HFF-Myc (cell line): Measurements from ENCODE around the gene POLR2A.
A peak's percentile ranks its signal among the peaks of the same experiment; 100 is the strongest.
"Not testable (repeated sequence)": the region's sequence is repeated elsewhere in the genome, so short reads cannot be mapped to it uniquely, and the experiment has no call there.

Experiments used
- DNase-seq: peaks from one replicate; pipeline ENCODE4 v3.0.0-alpha.2; 2011; ENCODE audit warnings: low read depth; ENCODE audit errors: extremely low read depth
- H3K4me3 ChIP-seq: replicated peaks from 2 replicates; pipeline ENCODE4 v1.5.1; 2011; ENCODE audit warnings: low read depth, mild to moderate bottlenecking, control low read depth, low read length
- TF ChIP-seq, protein P1 (sequence below): IDR thresholded peaks from 2 replicates; pipeline ENCODE4 v1.5.1; 2012; ENCODE audit warnings: mild to moderate bottlenecking, low read depth, low read length, control low read depth; ENCODE audit errors: missing control alignments

Gene POLR2A

DNA sequence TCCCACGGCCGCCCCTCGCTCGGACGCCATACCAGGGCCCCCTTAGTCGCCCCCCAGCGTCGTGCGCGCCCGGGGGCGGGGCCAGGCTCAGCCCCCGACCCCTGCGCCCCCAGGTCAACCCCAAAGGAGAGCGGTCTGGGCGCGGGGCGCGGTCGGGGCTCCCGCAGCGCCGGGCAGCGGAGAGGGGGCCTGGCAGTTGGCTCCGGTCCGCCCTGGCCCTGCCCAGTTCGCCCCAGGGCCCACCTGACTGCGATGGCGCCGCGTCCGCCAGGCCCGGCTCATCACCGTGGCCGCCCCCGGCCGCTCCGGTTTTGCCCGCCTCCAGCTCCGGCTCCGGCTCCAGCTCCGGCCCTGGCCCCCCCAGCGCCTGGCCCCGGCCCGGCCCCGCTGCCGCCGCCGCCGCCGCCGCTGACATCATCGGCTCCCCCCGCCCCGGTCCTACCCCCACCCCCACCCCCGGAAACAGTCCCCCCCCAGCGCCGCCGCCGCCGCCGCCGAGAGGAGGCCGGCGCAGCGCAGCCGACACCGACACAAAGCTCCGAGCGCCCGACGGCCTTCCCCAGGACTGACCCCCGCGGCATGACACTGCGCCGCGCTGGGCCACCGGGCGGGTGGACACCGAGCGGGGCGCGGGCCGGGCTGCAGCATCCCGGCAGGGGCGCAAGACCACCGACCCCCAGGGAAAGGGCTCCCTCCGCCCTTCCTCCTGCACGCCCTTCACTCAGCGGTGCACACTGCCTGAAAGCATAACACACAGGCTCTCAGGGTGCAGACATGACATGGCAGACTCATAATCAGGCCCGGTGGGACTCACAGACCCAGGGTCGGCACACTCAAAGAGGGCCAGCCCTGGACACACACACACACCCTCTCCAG, 4.7 kb upstream of the POLR2A start, which contains the start of gene ZBTB4:
ZBTB4 (minus strand) TSS at position 419 of the 876 bp plus-strand sequence. CDS start 12,830 bp downstream, outside the sequence.
- no peak for DNase-seq
- peak within 1 kb of the TSS; percentile 72 for H3K4me3 ChIP-seq
- TF ChIP-seq, protein P1, sequence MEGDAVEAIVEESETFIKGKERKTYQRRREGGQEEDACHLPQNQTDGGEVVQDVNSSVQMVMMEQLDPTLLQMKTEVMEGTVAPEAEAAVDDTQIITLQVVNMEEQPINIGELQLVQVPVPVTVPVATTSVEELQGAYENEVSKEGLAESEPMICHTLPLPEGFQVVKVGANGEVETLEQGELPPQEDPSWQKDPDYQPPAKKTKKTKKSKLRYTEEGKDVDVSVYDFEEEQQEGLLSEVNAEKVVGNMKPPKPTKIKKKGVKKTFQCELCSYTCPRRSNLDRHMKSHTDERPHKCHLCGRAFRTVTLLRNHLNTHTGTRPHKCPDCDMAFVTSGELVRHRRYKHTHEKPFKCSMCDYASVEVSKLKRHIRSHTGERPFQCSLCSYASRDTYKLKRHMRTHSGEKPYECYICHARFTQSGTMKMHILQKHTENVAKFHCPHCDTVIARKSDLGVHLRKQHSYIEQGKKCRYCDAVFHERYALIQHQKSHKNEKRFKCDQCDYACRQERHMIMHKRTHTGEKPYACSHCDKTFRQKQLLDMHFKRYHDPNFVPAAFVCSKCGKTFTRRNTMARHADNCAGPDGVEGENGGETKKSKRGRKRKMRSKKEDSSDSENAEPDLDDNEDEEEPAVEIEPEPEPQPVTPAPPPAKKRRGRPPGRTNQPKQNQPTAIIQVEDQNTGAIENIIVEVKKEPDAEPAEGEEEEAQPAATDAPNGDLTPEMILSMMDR = no peak

DNA sequence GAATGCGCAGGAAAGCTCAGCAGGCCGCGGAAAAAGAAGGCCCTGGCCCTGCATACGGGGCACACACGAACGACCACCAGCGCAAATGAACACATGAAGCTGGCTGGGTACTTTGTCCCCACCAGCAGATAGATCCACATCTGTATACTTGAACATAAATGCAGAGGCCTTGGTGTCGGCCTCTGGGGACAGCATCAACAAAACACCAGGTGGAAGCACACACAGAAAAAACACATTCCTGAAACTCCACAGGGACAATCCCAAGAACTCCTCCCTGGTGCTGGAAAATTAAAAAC, 4.1 kb upstream of the POLR2A start:
- DNase-seq = no peak
- TF ChIP-seq, protein P1 = no peak
- H3K4me3 ChIP-seq = peak overlapping the region; percentile 72

DNA sequence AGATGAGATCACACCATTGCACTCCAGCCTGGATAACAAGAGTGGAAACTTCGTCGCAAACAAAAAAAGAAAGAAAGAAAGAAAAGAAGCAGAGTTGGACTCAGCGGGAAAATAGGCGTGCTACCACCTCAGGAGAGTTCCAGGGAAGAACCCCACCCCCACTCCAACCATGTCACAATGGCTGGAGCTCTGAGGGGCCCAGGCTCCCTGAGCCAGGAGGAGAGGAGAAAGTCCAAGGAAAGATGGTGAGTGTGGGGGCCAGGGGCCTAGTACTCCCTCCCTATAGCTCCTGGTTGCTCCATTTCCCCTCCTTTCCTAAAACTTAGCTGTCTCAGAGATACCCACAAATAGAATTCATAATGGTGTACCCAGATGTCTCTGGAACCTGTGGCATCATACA, 2.9 kb upstream of the POLR2A start, which contains the start of gene SLC35G6:
SLC35G6 (plus strand) TSS at position 172 of the 400 bp plus-strand sequence; CDS start at position 243, 71 bp downstream.
- DNase-seq, H3K4me3 ChIP-seq: not testable (repeated sequence)

DNA sequence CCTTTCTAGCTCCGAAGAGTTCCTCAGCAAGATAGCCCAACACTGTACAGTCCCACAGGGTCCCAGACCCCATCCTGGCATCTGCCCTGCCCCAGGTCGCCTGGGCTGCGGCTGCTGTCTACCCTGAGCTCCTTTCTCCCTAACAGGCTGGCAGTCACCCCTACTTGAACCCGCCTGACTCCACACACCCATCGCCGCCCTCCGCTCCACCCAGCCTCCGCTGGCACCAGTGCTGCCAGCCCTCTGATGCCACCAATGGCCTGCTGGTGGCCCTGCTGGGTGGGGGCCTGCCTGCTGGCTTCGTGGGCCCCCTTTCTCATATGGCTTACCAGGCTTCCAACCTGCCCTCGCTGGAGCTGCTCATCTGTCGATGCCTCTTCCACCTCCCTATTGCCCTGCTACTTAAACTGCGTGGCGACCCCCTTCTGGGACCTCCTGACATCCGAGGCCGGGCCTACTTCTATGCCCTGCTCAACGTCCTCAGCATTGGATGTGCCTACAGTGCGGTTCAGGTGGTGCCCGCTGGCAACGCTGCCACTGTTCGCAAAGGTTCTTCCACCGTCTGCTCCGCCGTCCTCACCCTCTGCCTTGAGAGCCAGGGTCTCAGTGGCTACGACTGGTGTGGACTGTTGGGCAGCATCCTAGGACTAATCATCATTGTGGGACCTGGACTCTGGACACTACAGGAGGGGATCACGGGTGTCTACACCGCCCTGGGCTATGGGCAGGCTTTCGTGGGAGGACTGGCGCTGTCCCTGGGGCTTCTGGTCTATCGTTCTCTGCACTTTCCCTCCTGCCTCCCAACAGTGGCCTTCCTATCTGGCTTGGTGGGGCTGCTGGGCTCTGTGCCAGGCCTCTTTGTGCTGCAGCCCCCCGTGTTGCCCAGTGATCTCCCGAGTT, 2.1 kb upstream of the POLR2A start:
- H3K4me3 ChIP-seq, DNase-seq: not testable (repeated sequence)

DNA sequence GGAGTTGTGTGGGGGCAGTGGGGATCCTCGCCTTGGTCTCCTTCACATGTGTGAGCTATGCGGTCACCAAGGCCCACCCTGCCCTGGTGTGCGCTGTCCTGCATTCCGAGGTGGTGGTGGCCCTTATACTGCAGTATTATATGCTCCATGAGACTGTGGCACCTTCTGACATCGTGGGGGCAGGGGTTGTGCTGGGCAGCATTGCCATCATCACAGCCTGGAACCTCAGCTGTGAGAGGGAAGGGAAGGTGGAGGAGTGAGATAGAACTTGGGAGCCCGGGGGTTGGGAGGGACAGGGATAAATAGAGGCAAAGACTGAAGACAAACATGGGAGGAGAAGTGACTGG, 1.5 kb upstream of the POLR2A start:
- DNase-seq = not testable (repeated sequence)
- peak overlapping the region; percentile 71 for H3K4me3 ChIP-seq

DNA sequence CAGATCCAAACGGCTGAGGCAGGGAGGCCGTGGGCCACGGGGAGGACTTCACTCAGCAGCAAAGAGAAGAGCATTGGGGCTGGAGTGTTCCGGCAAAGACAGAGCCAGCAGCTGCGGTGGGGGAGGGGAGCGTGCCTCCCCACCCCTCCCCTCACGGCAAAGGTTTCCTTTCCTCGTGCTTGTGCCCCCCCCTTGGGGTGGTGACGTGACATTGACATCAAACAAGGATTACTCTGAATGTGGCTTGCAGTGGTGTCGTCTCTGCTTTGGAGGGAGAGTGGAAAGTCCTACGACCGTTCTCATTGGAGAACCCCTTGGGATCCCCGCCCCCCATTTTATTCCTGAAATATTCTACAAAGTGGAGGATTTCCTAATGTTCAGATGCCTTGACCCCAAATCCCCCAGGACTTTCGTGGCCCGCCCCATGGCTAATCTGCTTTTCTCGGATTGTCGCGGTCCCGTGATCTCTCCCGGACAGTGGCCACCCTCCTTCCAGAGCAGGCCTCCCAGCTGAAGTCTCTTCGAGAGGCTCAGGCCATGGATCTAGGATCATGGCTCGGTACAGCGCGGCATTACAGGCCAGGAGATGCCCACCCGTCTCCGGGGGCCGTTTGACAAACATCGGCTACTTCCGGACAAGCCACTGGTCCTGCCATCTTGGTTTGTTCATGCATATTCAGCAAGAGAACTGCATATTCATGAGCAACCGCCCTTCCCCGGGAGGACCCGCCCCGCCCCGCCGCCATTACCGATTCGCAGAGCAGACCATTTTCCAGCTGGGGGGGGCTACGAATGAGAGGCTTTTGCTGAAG, 705 bp upstream of the POLR2A start:
- TF ChIP-seq, protein P1 = no peak
- H3K4me3 ChIP-seq = peak overlapping the region; percentile 71
- peak; percentile 72 for DNase-seq

DNA sequence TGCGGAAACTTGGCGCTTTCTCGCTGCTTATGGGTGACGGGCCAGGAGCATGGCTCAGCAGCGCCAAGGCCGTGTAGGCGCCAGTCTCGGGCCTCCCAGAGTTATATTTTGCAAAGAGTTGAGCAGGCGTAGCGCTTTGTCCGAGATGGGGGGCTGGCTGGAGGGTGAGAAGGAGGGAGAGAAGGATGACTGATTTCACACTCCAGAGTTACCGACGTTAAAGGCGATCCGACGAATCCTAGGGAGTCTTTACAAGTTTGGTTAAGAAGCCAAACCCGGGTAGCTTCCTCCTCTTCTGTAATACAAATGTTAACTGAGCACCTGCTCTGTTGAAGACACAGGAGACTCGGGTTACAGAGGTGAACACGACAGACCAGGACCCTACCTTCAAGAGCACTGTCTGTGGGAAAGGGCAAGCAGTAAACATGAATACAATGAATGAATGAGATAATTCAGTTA, 782 bp downstream of the POLR2A start:
- DNase-seq = no peak
- peak overlapping the region; percentile 71 for H3K4me3 ChIP-seq
- TF ChIP-seq, protein P1 = no peak
